HG03469 (cell line): ENCODE results near the gene ASCL5.

Experiments
- ATAC-seq: cut with Tn5 transposase; IDR thresholded peaks from one replicate; pipeline ENCODE4 v1.9.1; 2021; ENCODE audit warnings: mild to moderate bottlenecking, moderate library complexity, moderate number of reproducible peaks; ENCODE audit not compliant: unreplicated experiment

Gene ASCL5

GRCh38 chr1:201153474-201154388 is 26.7 kb upstream of the ASCL5 start:
- ATAC-seq: peak; percentile 16

- no peak for ATAC-seq
These were observed 22.4 kb upstream of the ASCL5 start for GRCh38 chr1:201149400-201149799.

- no peak for ATAC-seq
These were observed 20.5 kb upstream of the ASCL5 start for GRCh38 chr1:201147396-201148015.

GRCh38 chr1:201146626-201147390 is 19.8 kb upstream of the ASCL5 start:
- ATAC-seq: no peak

DNA sequence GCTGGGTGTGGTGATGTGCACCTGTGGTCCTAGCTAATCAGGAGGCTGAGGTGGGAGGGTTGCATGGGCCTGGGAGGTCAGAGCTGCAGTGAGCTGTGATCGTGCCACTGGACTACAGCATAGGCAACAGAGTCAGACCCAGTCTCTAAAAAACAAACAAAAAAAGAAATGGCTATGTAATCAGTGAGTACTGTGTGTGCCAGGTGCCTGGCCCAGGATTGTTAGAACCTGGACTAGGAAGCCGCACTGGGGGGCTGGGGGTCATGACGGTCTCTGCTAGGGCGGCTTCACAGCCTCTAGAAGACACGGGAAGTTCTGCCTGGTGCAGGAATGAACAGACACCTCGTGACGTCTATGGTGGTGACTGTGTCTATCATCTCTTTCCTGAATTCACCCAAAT is 18.8 kb upstream of the ASCL5 start:
- no peak for ATAC-seq

DNA sequence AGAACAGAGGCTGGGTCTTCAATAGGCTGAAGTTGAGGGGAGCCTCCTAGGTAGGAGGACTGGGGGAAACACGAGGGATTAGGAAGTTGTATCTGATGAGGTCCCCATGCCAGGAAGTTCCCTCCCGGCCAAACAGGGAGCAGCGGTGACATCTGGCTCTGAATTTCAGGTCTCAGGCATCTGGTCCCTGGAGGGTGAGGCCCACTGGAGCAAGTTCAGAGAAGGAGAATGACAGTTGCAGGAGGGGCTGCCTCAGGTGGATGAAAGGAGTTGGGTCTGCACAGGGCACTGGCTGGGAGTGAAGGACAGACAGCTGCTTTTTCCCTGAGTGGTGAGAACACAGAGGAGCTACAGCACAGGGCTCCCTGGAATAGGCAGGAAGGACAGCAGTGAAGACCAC is 18.1 kb upstream of the ASCL5 start:
- no peak for ATAC-seq

DNA sequence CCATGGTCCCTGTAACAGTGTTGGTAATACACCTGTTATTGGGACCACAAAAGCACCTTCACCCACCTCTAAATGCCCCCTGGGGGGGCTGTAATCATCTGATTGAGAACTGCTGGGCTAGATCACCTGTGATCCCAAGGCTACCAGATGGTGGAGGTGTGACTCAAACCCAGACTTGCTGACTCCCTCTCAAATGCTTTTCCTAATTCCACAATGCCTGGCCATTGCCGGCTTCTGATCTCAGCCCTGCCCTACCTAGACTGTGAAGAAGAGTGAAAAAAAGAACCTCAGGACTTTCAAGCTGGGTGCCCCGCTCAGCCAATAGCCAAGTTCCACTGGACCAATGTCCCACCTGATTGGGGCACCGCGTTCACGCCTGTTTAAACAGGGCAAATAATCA is 17.7 kb upstream of the ASCL5 start:
- ATAC-seq: no peak

DNA sequence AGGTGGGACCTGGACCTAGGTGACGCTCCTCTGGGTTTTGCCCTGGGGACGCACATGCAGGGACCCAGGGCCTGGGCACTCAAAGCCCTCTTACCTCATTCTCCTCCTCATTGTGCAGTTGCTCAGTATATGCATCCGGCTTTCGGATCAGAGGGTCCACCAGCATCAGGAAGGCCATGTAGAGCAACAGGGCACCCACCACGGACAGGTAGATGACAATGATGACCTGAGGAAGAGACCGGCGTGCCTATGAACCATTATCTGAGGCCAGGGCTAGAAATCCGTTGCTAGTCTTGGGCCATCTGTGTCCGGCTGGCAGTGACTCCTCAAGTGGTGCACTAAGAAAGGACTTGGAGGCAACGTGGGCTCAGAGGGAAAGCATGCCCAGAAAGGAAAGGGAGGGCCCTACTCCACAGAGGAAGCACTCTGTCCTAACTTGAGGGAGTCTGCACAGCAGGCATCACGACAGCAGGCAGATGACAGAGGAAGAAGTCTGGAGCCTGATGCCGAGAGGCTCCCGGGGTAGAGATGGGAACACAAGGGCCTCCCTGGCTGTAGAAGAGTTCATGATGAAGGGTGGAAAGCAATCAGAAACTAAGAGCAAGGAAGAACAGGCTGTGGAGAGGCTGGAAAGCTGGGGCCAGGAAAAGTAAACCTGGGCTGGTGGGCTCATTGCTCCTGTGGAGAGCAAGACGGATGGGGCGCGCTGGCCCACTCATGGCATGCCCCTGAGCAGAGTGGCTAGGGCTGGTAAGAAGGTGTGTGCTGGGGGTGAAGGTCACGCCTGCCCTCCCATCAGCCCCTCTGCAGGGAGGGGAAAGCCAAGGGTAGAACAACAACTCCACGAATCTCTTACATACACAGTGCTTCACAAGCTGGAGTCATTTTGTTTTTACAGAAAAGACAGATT is 17.0 kb upstream of the ASCL5 start:
- no peak for ATAC-seq

DNA sequence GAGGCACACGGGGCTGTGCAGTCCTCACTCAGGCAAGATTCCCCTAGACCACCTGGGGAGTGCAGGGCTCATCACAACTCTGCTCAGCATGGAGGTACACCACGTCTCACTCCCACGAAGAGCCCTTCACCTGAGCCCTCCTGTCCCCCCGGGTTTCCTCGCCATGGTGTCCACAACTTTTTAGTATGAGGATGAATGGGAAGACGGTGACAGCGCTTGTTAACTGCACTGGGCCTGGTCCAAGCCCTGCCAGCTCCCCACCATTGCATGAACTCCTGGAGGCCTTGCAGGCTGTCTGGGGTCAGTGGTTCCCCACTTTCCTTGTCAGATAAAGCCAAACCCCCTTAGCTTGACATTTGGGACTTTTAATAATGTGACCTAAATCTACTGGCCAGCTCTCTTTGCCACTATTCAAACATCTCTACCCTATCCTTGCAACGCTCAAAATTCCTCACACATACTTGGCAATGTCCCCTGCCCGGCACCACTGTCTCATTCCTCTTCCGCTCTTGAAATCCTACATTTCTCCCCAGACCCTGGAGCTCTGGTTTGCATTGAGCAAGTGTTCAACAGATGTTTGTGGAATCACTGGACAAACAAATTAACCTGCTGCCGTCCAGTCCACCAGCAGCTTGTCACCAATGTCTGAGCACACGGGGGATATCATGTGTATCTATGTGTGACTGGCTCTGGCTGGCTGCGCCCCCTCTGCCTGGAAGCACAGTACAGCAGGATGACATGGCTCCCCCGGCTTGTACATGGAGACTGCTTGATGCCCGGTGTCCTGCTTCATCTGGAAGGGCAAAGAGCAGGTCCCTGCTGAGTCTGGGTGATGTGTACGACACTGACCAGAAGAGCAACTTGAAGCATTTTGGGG is 16.1 kb upstream of the ASCL5 start:
- ATAC-seq: no peak

DNA sequence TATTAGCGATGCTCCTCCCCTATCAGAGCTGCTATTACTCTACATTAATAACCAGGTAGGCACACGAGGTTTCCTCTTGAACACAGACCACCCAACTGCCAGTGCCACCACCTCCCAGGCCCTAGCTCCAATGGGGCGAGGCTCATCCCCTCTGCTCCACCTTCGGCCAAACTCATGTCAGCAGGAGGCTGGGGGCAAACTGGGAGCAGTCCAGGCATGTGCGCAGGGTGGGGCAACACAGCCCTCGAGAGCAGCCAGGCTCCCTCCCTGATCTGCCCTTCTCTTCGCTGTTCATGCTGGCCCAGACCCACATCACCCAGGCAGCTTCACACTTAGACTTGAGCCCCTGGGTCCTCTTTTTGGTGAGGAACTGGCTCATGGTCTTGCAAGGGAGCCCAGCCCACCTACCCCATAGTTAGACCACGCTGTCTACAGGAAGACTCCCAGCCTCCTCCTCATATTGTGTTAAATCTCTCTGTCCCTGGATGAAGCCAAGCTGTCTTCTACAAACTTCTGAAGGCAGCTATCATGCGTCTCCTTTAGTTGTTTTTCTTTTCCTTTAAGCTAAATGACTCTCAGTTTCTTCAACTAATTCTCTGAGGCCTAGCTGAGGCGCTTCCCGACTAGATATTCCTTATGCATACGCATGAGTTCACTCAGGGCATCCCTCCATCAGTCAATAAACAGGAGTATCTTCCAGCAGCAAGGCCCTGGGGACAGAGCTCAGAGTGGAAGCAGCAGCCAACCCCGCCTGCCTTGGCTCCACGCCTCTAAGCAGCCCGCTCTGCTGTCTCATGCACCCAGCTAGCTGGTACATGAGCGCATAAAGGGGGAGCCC is 15.2 kb upstream of the ASCL5 start:
- no peak for ATAC-seq

GRCh38 chr1:201141418-201141817 is 14.4 kb upstream of the ASCL5 start:
- ATAC-seq: no peak

DNA sequence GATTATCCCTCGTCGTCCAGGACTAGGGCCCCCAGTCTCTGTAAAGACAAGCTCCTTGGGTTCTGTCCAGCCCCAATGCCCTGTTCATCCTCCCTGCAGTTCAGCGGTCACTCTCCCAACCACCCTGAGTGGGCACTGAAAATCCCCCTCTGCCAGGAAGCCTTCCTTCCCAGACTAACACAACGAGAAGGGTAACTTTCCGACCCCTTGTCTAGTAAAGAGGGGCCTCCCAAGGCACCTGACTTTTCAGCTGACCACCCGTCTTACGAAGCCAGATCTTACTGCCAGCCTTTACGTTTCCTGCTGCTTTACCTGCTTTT is 13.9 kb upstream of the ASCL5 start:
- no peak for ATAC-seq

DNA sequence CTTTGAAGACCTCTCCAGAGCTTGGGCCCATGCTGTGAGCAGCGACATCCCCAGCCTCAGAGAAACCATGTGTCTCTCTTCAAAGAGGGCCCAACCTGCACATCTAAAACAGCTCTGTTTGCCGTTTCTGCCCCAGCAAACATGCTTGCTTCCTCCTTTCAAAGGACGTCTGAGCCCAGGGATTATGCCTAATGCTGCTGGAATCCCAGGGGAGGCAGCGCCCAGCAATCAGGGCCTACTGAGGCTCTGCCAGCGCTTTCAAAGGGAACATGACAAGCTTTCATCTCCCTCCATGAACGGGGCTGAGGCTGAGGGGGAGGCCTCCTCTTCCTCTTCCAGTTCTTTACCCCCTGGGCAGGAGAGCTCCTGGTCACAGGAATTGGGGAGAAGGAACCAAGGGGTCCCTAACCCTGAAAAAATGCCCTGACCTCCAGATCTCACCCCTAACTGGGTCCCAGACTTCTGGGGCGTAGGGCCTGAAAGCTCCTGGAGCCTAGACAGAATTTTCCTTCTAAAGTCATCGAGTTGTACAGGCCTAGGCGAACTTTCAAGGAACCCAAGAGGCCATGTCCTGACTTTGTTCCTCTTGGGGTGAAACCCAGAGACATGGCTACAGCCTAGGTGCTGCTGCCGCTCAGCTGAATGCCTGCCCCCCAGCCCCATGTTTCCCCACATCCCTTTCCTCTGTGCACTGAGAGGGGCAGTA is 13.4 kb upstream of the ASCL5 start:
- ATAC-seq: no peak

GRCh38 chr1:201139756-201140155 is 12.8 kb upstream of the ASCL5 start:
- ATAC-seq: no peak

DNA sequence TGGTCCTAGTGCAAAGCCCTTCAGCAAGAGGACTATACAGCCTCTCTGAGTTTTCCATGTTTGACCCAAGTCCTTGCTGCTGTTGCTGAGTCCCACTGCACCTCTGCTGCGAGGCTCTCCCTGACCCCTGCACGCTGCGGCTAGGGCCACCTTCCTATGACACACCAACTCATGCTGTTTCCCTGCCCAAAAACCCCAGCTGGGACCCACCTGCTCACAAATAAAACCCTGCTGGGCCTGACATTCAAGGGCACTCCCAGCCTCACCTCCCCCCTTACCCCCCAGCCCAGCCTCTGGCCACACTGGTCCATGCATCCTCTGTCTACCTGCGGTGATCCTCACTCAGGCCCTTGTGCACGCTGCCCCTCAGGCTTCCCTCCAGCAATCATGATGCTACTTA is 12.3 kb upstream of the ASCL5 start:
- ATAC-seq: no peak

- ATAC-seq: no peak
These were observed 11.4 kb upstream of the ASCL5 start for GRCh38 chr1:201138311-201138840.

GRCh38 chr1:201137579-201138310 is 10.8 kb upstream of the ASCL5 start:
- ATAC-seq: no peak
